GM23248 (cell line): ENCODE results near the gene VPS41. TPM values are rescaled to one million over a fixed set of nuclear protein-coding genes. Genes with fewer than 3 reads are reported as not detected.

Source experiments
- DNase-seq: peaks from one replicate; pipeline ENCODE4 v3.0.0-alpha.2; 2015
- H2AFZ ChIP-seq: fragments of 200-600 bp; sonication (generic); 2 replicates; pipeline ENCODE4 v1.6.1; 2016; ENCODE audit warnings: antibody characterized with exemption
- H3F3A ChIP-seq: fragments of 200-600 bp; sonication (generic); 2 replicates; pipeline ENCODE4 v1.6.1; 2016; ENCODE audit warnings: mild to moderate bottlenecking, antibody characterized with exemption, mixed run types; ENCODE audit not compliant: insufficient read depth
- H3K27ac ChIP-seq: fragments of 200-600 bp; sonication (generic); 2 replicates; pipeline ENCODE4 v1.5.1; 2016; ENCODE audit warnings: mild to moderate bottlenecking
- H3K27me3 ChIP-seq: fragments of 200-600 bp; sonication (generic); replicated peaks from 2 replicates; pipeline ENCODE4 v1.6.1; 2016; ENCODE audit warnings: mild to moderate bottlenecking; ENCODE audit not compliant: insufficient read depth
- H3K36me3 ChIP-seq: fragments of 200-600 bp; sonication (generic); 2 replicates; pipeline ENCODE4 v1.6.1; 2016; ENCODE audit warnings: low read depth, mild to moderate bottlenecking
- H3K4me1 ChIP-seq: fragments of 200-600 bp; sonication (generic); 2 replicates; pipeline ENCODE4 v1.6.1; 2016; ENCODE audit warnings: mild to moderate bottlenecking; ENCODE audit not compliant: insufficient read depth
- H3K4me2 ChIP-seq: fragments of 200-600 bp; sonication (generic); one replicate; pipeline ENCODE4 v1.6.1; 2016; ENCODE audit warnings: mild to moderate bottlenecking; ENCODE audit not compliant: unreplicated experiment
- H3K4me3 ChIP-seq: fragments of 200-600 bp; sonication (generic); 2 replicates; pipeline ENCODE4 v1.5.1; 2016; ENCODE audit warnings: mild to moderate bottlenecking
- H3K79me2 ChIP-seq: fragments of 200-600 bp; sonication (generic); 2 replicates; pipeline ENCODE4 v1.6.1; 2016; ENCODE audit warnings: mild to moderate bottlenecking; ENCODE audit not compliant: insufficient read depth
- H3K9ac ChIP-seq: fragments of 200-600 bp; sonication (generic); 2 replicates; pipeline ENCODE4 v1.6.1; 2016; ENCODE audit warnings: mild to moderate bottlenecking
- H3K9me2 ChIP-seq: fragments of 200-600 bp; sonication (generic); 2 replicates; pipeline ENCODE4 v1.6.1; 2016; ENCODE audit warnings: mixed run types, mild to moderate bottlenecking, moderate library complexity; ENCODE audit not compliant: insufficient read depth
- H3K9me3 ChIP-seq: fragments of 200-600 bp; sonication (generic); one replicate; pipeline ENCODE4 v1.6.1; 2017; ENCODE audit warnings: low read depth
- H4K20me1 ChIP-seq: fragments of 200-600 bp; sonication (generic); 2 replicates; pipeline ENCODE4 v1.6.0; 2016; ENCODE audit not compliant: insufficient read depth
- EZH2 ChIP-seq: fragments of 200-600 bp; sonication (generic); IDR thresholded peaks from 2 replicates; pipeline ENCODE4 v1.6.1; 2018; ENCODE audit warnings: antibody characterized with exemption, mild to moderate bottlenecking; ENCODE audit not compliant: insufficient read depth, poor library complexity, severe bottlenecking
- EZH2phosphoT487 ChIP-seq: fragments of 200-600 bp; sonication (generic); IDR thresholded peaks from 2 replicates; pipeline ENCODE4 v1.6.1; 2018; ENCODE audit warnings: antibody characterized with exemption, moderate library complexity, mild to moderate bottlenecking, low read depth; ENCODE audit not compliant: insufficient read depth
- WGBS, 2 experiments: methylation state at CpG; one replicate each; pipeline ENCODE4 v1.1.6; 2015 to 2017; ENCODE audit warnings: low lambda C conversion rate in 2 of 2, low coverage in 1 of 2; ENCODE audit errors: missing lambda C conversion rate in 2 of 2; 5-methylcytosine and 5-hydroxymethylcytosine counted together
- in situ Hi-C: fragments of 300-500 bp; cut with MboI; formaldehyde crosslinking; loops from 2 replicates; pipeline ENCODE4 v1.15.0; 2020
- polyA plus RNA-seq: library from polyadenylated mRNA; unstranded; fragments of >200 nt; fragmentation: Nextera tagmentation; extraction: Ambion mirVana; gene quantifications from 2 replicates; pipeline ENCODE4 v1.2.1, GENCODE V29; 2016
- total RNA-seq: library from RNA; depleted of rRNA; stranded (reverse); fragments of >200 nt; shearing (Covaris generic); gene quantifications from 2 replicates; pipeline ENCODE4 v1.2.3, GENCODE V29; 2014

The VPS41 gene
- total and polyA plus RNA-seq, 2 experiments from 2014 or later, result 30.9 to 36.4 TPM

- peak; percentile 84 for DNase-seq
- no peak overlapping the region for H2AFZ ChIP-seq
- in situ Hi-C loops, result no loop called here
- H3K4me3 ChIP-seq, result no peak overlapping the region
- H3K9me3 ChIP-seq, result no peaks in the 10 kb centered on the region
- no peaks in the 10 kb centered on the region for H4K20me1 ChIP-seq
- H3K4me1 ChIP-seq, result peaks cover 20% of the 10 kb centered on the region
- WGBS, 2 experiments, result 60 to 62% methylated on average over 3 of the region's 3 CpGs
- H3K27ac ChIP-seq, result 0 out of 2 replicates have a peak overlapping the region, but pooled peaks have one; percentile 34
- H3K4me2 ChIP-seq, result no peak overlapping the region
- H3K9me2 ChIP-seq, result peaks cover 7% of the 10 kb centered on the region; the same call in 1 of the 2 replicates
- H3K27me3 ChIP-seq, result no peaks in the 10 kb centered on the region
- H3F3A ChIP-seq, result peaks cover 11% of the 10 kb centered on the region; the same call in 1 of the 2 replicates
- H3K36me3 ChIP-seq, result peaks cover 11% of the 10 kb centered on the region; the same call in 1 of the 2 replicates
- H3K9ac ChIP-seq, result no peak overlapping the region
- no peak for TF ChIP-seq EZH2phosphoT487
- TF ChIP-seq EZH2, result no peak
- H3K79me2 ChIP-seq, result no peaks in the 10 kb centered on the region
Observed at GRCh38 chr7:38744746-38745145, 164.2 kb downstream of the VPS41 start.

GRCh38 chr7:38743899-38744298 lies 165.1 kb downstream of the VPS41 start:
- no peak for TF ChIP-seq EZH2
- no peak for TF ChIP-seq EZH2phosphoT487
- Histone ChIP-seq H3K9ac (no peak overlapping the region), H3K27me3 (no peaks in the 10 kb centered on the region), H3K9me2 (peaks cover 7% of the 10 kb centered on the region; the same call in 1 of the 2 replicates), H2AFZ (no peak overlapping the region), H4K20me1 (no peaks in the 10 kb centered on the region), H3K36me3 (peaks cover 11% of the 10 kb centered on the region; the same call in 1 of the 2 replicates), H3K4me3 (no peak overlapping the region), H3K4me1 (peaks cover 20% of the 10 kb centered on the region), H3K9me3 (no peaks in the 10 kb centered on the region), H3F3A (peaks cover 11% of the 10 kb centered on the region; the same call in 1 of the 2 replicates), H3K27ac (no peak overlapping the region), H3K4me2 (no peak overlapping the region), H3K79me2 (no peaks in the 10 kb centered on the region)
- WGBS, 2 experiments, result 92 to 93% methylated on average over 1 of the region's 1 CpG
- in situ Hi-C loops, result no loop called here
- no peak for DNase-seq

GRCh38 chr7:38740041-38740440 lies 168.9 kb downstream of the VPS41 start:
- no peak overlapping the region for H3K4me3 ChIP-seq
- H3K4me2 ChIP-seq, result no peak overlapping the region
- in situ Hi-C loops, result no loop called here
- no peak for DNase-seq
- no peak overlapping the region for H3K9ac ChIP-seq
- H3K27ac ChIP-seq, result no peak overlapping the region
- peaks cover 7% of the 10 kb centered on the region; the same call in 1 of the 2 replicates for H3K9me2 ChIP-seq
- no peak for TF ChIP-seq EZH2phosphoT487
- TF ChIP-seq EZH2, result no peak
- 96 to 100% methylated on average over 4 of the region's 4 CpGs for WGBS, 2 experiments
- H3K9me3 ChIP-seq, result no peaks in the 10 kb centered on the region
- no peak overlapping the region for H2AFZ ChIP-seq
- no peaks in the 10 kb centered on the region for H3K79me2 ChIP-seq
- peaks cover 5% of the 10 kb centered on the region; the same call in 1 of the 2 replicates for H3F3A ChIP-seq
- H3K4me1 ChIP-seq, result peaks cover 11% of the 10 kb centered on the region
- peaks cover 5% of the 10 kb centered on the region; the same call in 1 of the 2 replicates for H3K36me3 ChIP-seq
- no peaks in the 10 kb centered on the region for H3K27me3 ChIP-seq
- H4K20me1 ChIP-seq, result no peaks in the 10 kb centered on the region

GRCh38 chr7:38736138-38736537 lies 172.9 kb downstream of the VPS41 start:
- Histone ChIP-seq H3K36me3 (no peaks in the 10 kb centered on the region), H3K4me1 (peaks cover 7% of the 10 kb centered on the region), H3K9me2 (no peaks in the 10 kb centered on the region), H3K9ac (no peak overlapping the region), H3F3A (0 out of 2 replicates have a peak, but pooled peaks cover 10% of the 10 kb centered on the region), H3K27ac (no peak overlapping the region), H3K4me3 (no peak overlapping the region), H3K9me3 (no peaks in the 10 kb centered on the region), H3K27me3 (no peaks in the 10 kb centered on the region), H4K20me1 (no peaks in the 10 kb centered on the region), H3K4me2 (no peak overlapping the region), H2AFZ (no peak overlapping the region), H3K79me2 (no peaks in the 10 kb centered on the region)
- in situ Hi-C loops, result no loop called here
- DNase-seq, result no peak
- TF ChIP-seq EZH2phosphoT487, result no peak
- WGBS, 2 experiments, result 93 to 99% methylated on average over 4 of the region's 4 CpGs

- no peaks in the 10 kb centered on the region for H3K9me2 ChIP-seq
- no peaks in the 10 kb centered on the region for H3K9me3 ChIP-seq
- peaks cover 12% of the 10 kb centered on the region; the same call in 1 of the 2 replicates for H3F3A ChIP-seq
- no peak overlapping the region for H3K9ac ChIP-seq
- WGBS, 2 experiments, result 84 to 91% methylated on average over 2 of the region's 2 CpGs
- H3K79me2 ChIP-seq, result no peaks in the 10 kb centered on the region
- peaks cover 12% of the 10 kb centered on the region for H3K4me1 ChIP-seq
- H3K36me3 ChIP-seq, result 0 out of 2 replicates have a peak, but pooled peaks cover 2% of the 10 kb centered on the region
- TF ChIP-seq EZH2, result no peak
- TF ChIP-seq EZH2phosphoT487, result no peak
- no peak overlapping the region for H3K27ac ChIP-seq
- H3K4me3 ChIP-seq, result no peak overlapping the region
- H2AFZ ChIP-seq, result no peak overlapping the region
- peak; percentile 58 for DNase-seq
- H4K20me1 ChIP-seq, result no peaks in the 10 kb centered on the region
- no peak overlapping the region for H3K4me2 ChIP-seq
- in situ Hi-C loops, result no loop called here
- H3K27me3 ChIP-seq, result no peaks in the 10 kb centered on the region
Observed at GRCh38 chr7:38731215-38731614, 177.8 kb downstream of the VPS41 start.
